Calu3 (cell line): Measurements from ENCODE around the gene GTSF1L. TPM values are rescaled to one million over a fixed set of nuclear protein-coding genes. Genes with fewer than 3 reads are reported as not detected.

Source experiments
- BruUV-seq: library from RNA; stranded (reverse); fragments of 400-500 nt; replicated peaks from 2 replicates; lab custom pipeline; 2021; lab: Mats Ljungman, UMichigan
- CTCF ChIA-PET: fragments of 300-600 bp; sonication (Branson Sonifier 250); formaldehyde crosslinking; loops from one replicate; lab custom pipeline; 2022; ENCODE audit warnings: antibody characterized with exemption; lab: Charles Lee
- DNase-seq: peaks from one replicate; pipeline ENCODE4 v3.0.0; 2022
- H3K27ac Mint-ChIP-seq: one replicate; pipeline ENCODE4 v1.8.0; 2022; ENCODE audit warnings: mixed read lengths; ENCODE audit not compliant: unreplicated experiment
- H3K27me3 Mint-ChIP-seq: one replicate; pipeline ENCODE4 v1.8.0; 2022; ENCODE audit warnings: mixed read lengths; ENCODE audit not compliant: unreplicated experiment
- H3K36me3 Mint-ChIP-seq: one replicate; pipeline ENCODE4 v1.8.0; 2022; ENCODE audit warnings: mild to moderate bottlenecking, moderate library complexity, mixed read lengths; ENCODE audit not compliant: insufficient read depth, unreplicated experiment
- H3K4me1 Mint-ChIP-seq: one replicate; pipeline ENCODE4 v1.8.0; 2022; ENCODE audit warnings: mild to moderate bottlenecking, low read depth, mixed read lengths; ENCODE audit not compliant: unreplicated experiment
- H3K4me3 Mint-ChIP-seq: one replicate; pipeline ENCODE4 v1.8.0; 2022; ENCODE audit warnings: mild to moderate bottlenecking, low read depth, moderate library complexity, mixed read lengths; ENCODE audit not compliant: unreplicated experiment
- H3K9me3 Mint-ChIP-seq: one replicate; pipeline ENCODE4 v1.8.0; 2022; ENCODE audit warnings: low read depth, mixed read lengths; ENCODE audit not compliant: unreplicated experiment
- CTCF ChIP-seq: fragments of 200-600 bp; IDR thresholded peaks from one replicate; pipeline ENCODE4 v1.8.0; 2022; ENCODE audit warnings: antibody characterized with exemption; ENCODE audit not compliant: unreplicated experiment
- intact Hi-C: fragments of 100-400 bp; cut with micrococcal nuclease; formaldehyde crosslinking; loops from one replicate; pipeline ENCODE4 v1.10.0; 2022; ENCODE audit not compliant: unreplicated experiment
- total RNA-seq: library from RNA; stranded (reverse); gene quantifications from 2 replicates; pipeline ENCODE4 v1.2.3, GENCODE V29; 2022

GTSF1L gene
- total RNA-seq, 1 experiment from 2014 or later = not detected

- H3K9me3 Mint-ChIP-seq = no peaks in the 10 kb centered on the region
- TF ChIP-seq CTCF = no peak
- no peaks in the 10 kb centered on the region for H3K4me1 Mint-ChIP-seq
- no TSS peak for BruUV-seq
- H3K27me3 Mint-ChIP-seq = peaks cover 95% of the 10 kb centered on the region
- no peaks in the 10 kb centered on the region for H3K36me3 Mint-ChIP-seq
- intact Hi-C loops = no loop called here
- H3K27ac Mint-ChIP-seq = no peak overlapping the region
- CTCF ChIA-PET = interaction anchor here (0.6 to 1.2 kb wide), 2 partner anchors 14 to 56 kb away, joined by 3 read pairs; no protein-coding TSS in a partner anchor
- H3K4me3 Mint-ChIP-seq = no peak overlapping the region
- DNase-seq = no peak
Measured at GRCh38 chr20:43767686-43768474, 41.1 kb upstream of the GTSF1L start.

- Mint-ChIP-seq H3K36me3 (no peaks in the 10 kb centered on the region), H3K9me3 (no peaks in the 10 kb centered on the region), H3K4me3 (no peak overlapping the region), H3K27ac (no peak overlapping the region), H3K27me3 (peaks cover 95% of the 10 kb centered on the region), H3K4me1 (no peaks in the 10 kb centered on the region)
- CTCF ChIA-PET = no interaction called here
- BruUV-seq = no TSS peak
- DNase-seq = no peak
- intact Hi-C loops = no loop called here
- no peak for TF ChIP-seq CTCF
Measured at GRCh38 chr20:43766917-43767316, 40.1 kb upstream of the GTSF1L start.

GRCh38 chr20:43766385-43766784 lies 39.6 kb upstream of the GTSF1L start:
- BruUV-seq = no TSS peak
- intact Hi-C loops = no loop called here
- TF ChIP-seq CTCF = no peak
- CTCF ChIA-PET = interaction anchor here (0.6 kb wide), 1 partner anchor 14 kb away, joined by 3 read pairs; no protein-coding TSS in a partner anchor
- Mint-ChIP-seq H3K9me3 (no peaks in the 10 kb centered on the region), H3K27me3 (peaks cover 95% of the 10 kb centered on the region), H3K4me3 (no peak overlapping the region), H3K27ac (no peak overlapping the region), H3K36me3 (no peaks in the 10 kb centered on the region), H3K4me1 (no peaks in the 10 kb centered on the region)
- no peak for DNase-seq

GRCh38 chr20:43765916-43766315 lies 39.1 kb upstream of the GTSF1L start:
- no peak for TF ChIP-seq CTCF
- H3K9me3 Mint-ChIP-seq = no peaks in the 10 kb centered on the region
- no peaks in the 10 kb centered on the region for H3K36me3 Mint-ChIP-seq
- DNase-seq = no peak
- no peak overlapping the region for H3K27ac Mint-ChIP-seq
- CTCF ChIA-PET = interaction anchor here (0.6 kb wide), 1 partner anchor 14 kb away, joined by 3 read pairs; no protein-coding TSS in a partner anchor
- no peaks in the 10 kb centered on the region for H3K4me1 Mint-ChIP-seq
- intact Hi-C loops = no loop called here
- no TSS peak for BruUV-seq
- no peak overlapping the region for H3K4me3 Mint-ChIP-seq
- peaks cover 95% of the 10 kb centered on the region for H3K27me3 Mint-ChIP-seq
